Fibroblast of villous mesenchyme (primary cell): ENCODE results near the gene PA2G4. TPM values are rescaled to one million over a fixed set of nuclear protein-coding genes. Genes with fewer than 3 reads are reported as not detected.

ENCODE experiments used
- DNase-seq: peaks from one replicate; pipeline ENCODE4 v3.0.0-alpha.2; 2010; ENCODE audit warnings: low read depth
- H3K4me3 ChIP-seq: 2 replicates; pipeline ENCODE4 v1.5.1; 2011; ENCODE audit warnings: low read depth, mild to moderate bottlenecking, low read length
- CTCF ChIP-seq: IDR thresholded peaks from 2 replicates; pipeline ENCODE4 v1.5.1; 2012; ENCODE audit warnings: low read depth, mild to moderate bottlenecking, low read length; ENCODE audit not compliant: insufficient read depth
- total RNA-seq: library from RNA; depleted of rRNA; stranded (reverse); fragments of >200 nt; gene quantifications from 2 replicates; pipeline ENCODE4 v1.2.3, GENCODE V29; 2012

The PA2G4 gene
- total RNA-seq, 1 donor, result 158 TPM

- H3K4me3 ChIP-seq, result peak overlapping the region; percentile 57
- peak; percentile 36 for DNase-seq
- TF ChIP-seq CTCF, result no peak
Measured at GRCh38 chr12:56126732-56127239, 22.4 kb downstream of the PA2G4 start.

GRCh38 chr12:56127485-56127887 lies 23.1 kb downstream of the PA2G4 start:
- no peak for TF ChIP-seq CTCF
- peak overlapping the region; percentile 57 for H3K4me3 ChIP-seq
- DNase-seq, result no peak

GRCh38 chr12:56127888-56128669 lies 23.7 kb downstream of the PA2G4 start, which contains the start of gene ESYT1:
Gene ESYT1, plus strand, starts transcription at chr12:56128267. Its CDS starts 53 bp downstream, at chr12:56128320.
- TF ChIP-seq CTCF, result no peak
- H3K4me3 ChIP-seq, result peak within 1 kb of the TSS; percentile 91
- DNase-seq, result peak; percentile 100

GRCh38 chr12:56128670-56129205 lies 24.4 kb downstream of the PA2G4 start:
- peak overlapping the region; percentile 91 for H3K4me3 ChIP-seq
- peak; percentile 26 for DNase-seq
- TF ChIP-seq CTCF, result no peak

GRCh38 chr12:56129206-56129941 lies 25.0 kb downstream of the PA2G4 start:
- peak; percentile 53 for DNase-seq
- H3K4me3 ChIP-seq, result peak overlapping the region; percentile 91
- TF ChIP-seq CTCF, result no peak

GRCh38 chr12:56129942-56130495 lies 25.7 kb downstream of the PA2G4 start:
- peak overlapping the region; percentile 91 for H3K4me3 ChIP-seq
- DNase-seq, result no peak
- no peak for TF ChIP-seq CTCF
